Measurements from ENCODE around the gene SMAD2. TPM values are rescaled to one million over a fixed set of nuclear protein-coding genes. Genes with fewer than 3 reads are reported as not detected.

The SMAD2 gene
- total RNA-seq, 1 donor from 2014 or later: 28.5 TPM

DNA sequence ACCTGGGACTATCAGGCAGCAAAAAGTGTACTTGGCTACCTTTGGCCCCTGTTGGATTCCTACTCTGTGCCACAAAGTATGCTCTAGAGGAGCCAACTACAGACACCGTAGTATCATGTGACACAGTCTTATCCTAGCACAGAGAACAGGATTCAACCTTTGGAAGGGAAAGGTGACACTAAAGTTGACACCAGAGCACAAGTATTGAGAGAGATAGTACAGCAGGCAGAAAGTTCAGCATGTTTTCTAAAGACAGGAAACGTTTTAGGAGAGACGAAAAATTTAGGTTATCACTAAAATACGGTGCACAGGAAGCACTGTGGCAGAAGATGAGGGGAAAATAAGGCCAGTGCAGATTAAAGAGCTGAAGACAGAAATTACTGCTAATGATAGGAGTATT is 18.6 kb downstream of the SMAD2 start:
- H3K9me3 ChIP-seq: no peaks in the 10 kb centered on the region
- intact Hi-C loops (cut with DNase I): no loop called here
- H3K4me1 ChIP-seq: peaks cover 34% of the 10 kb centered on the region
- no peak overlapping the region for H3K27ac ChIP-seq
- H3K27me3 ChIP-seq: no peaks in the 10 kb centered on the region
- no peaks in the 10 kb centered on the region for H3K36me3 ChIP-seq
- TF ChIP-seq POLR2A (IDR thresholded peaks at IDR 0.05) (no peak), POLR2AphosphoS5 (IDR thresholded peaks at IDR 0.05; ENCODE audit: insufficient read depth in 1 of 2, low read depth in 1 of 2) (no peak)
- TF ChIP-seq, protein P1, sequence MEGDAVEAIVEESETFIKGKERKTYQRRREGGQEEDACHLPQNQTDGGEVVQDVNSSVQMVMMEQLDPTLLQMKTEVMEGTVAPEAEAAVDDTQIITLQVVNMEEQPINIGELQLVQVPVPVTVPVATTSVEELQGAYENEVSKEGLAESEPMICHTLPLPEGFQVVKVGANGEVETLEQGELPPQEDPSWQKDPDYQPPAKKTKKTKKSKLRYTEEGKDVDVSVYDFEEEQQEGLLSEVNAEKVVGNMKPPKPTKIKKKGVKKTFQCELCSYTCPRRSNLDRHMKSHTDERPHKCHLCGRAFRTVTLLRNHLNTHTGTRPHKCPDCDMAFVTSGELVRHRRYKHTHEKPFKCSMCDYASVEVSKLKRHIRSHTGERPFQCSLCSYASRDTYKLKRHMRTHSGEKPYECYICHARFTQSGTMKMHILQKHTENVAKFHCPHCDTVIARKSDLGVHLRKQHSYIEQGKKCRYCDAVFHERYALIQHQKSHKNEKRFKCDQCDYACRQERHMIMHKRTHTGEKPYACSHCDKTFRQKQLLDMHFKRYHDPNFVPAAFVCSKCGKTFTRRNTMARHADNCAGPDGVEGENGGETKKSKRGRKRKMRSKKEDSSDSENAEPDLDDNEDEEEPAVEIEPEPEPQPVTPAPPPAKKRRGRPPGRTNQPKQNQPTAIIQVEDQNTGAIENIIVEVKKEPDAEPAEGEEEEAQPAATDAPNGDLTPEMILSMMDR (IDR thresholded peaks at IDR 0.05): no peak
- H3K4me3 ChIP-seq: no peak overlapping the region
- DNase-seq (ENCODE audit: extremely low spot score in 2 of 2): no peak

DNA sequence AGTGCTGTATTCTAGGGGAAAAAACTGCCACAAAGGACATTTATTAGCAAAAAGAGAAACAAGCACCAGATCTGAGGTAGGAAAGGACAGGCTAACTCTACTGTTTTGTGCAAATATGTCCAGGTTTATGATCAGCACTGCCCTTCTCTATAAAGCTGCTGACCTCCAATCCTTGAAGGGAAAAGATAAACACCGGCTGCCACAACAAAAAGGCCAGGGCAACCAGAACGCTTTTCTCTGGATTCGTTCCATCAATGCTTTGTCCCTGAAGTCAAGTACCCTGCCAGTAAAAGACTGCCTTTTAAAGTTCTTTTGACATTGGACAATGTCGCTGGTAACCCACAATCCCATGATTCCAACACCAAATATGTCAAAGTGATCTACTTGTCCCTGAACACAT is 21.0 kb downstream of the SMAD2 start:
- no peak for DNase-seq (ENCODE audit: extremely low spot score in 2 of 2)
- Histone ChIP-seq H3K36me3 (no peaks in the 10 kb centered on the region), H3K9me3 (no peaks in the 10 kb centered on the region), H3K27ac (no peak overlapping the region), H3K27me3 (no peaks in the 10 kb centered on the region), H3K4me1 (peaks cover 19% of the 10 kb centered on the region), H3K4me3 (no peak overlapping the region)
- intact Hi-C loops (cut with DNase I): no loop called here
- no peak for TF ChIP-seq POLR2A (IDR thresholded peaks at IDR 0.05)
- no peak for TF ChIP-seq POLR2AphosphoS5 (IDR thresholded peaks at IDR 0.05; ENCODE audit: insufficient read depth in 1 of 2, low read depth in 1 of 2)
- TF ChIP-seq, protein P1 (IDR thresholded peaks at IDR 0.05): no peak

DNA sequence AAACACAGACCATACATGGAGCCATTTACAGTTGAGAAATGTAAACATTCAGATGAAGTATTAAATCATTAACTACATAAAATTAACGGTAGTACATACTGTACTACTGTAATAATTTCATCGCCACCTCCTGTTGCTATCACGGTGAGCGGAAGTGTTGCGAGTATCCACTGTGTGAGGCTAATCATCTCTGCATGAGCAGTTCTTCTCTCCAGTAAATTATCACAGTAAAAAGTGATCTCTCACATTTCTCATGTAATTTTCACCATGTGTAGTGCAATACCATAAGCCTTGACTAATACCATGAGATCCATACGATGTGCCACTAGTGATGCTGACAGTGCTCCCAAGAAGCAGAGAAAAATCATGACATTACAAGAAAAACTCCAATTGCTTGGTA is 21.9 kb downstream of the SMAD2 start:
- Histone ChIP-seq H3K27me3 (no peaks in the 10 kb centered on the region), H3K4me3 (no peak overlapping the region), H3K27ac (no peak overlapping the region), H3K9me3 (no peaks in the 10 kb centered on the region), H3K4me1 (peaks cover 19% of the 10 kb centered on the region), H3K36me3 (no peaks in the 10 kb centered on the region)
- intact Hi-C loops (cut with DNase I): no loop called here
- DNase-seq (ENCODE audit: extremely low spot score in 2 of 2): no peak
- TF ChIP-seq POLR2A (IDR thresholded peaks at IDR 0.05): no peak
- TF ChIP-seq, protein P1 (IDR thresholded peaks at IDR 0.05): no peak
- TF ChIP-seq POLR2AphosphoS5 (IDR thresholded peaks at IDR 0.05; ENCODE audit: insufficient read depth in 1 of 2, low read depth in 1 of 2): no peak

DNA sequence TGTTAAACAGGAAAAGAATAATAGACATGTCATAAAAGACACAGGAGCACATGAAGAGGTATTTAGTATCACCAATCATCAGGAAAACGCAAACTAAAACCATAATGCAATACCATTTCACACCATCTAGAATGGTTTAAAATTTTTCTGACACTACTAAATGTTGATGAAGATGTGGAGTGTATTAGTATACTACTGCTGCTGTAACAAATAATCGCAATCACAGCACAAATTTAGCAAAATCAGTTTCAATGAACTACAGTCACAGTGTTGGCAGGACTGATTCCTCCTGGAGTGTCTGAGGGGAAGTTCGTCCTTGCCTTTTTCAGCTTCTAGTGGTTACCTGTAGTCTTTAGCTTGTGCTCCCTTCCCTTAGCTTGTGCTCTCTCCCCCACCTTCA is 24.1 kb downstream of the SMAD2 start:
- Histone ChIP-seq H3K4me3 (no peak overlapping the region), H3K9me3 (peaks cover 3% of the 10 kb centered on the region), H3K27me3 (no peaks in the 10 kb centered on the region)

DNA sequence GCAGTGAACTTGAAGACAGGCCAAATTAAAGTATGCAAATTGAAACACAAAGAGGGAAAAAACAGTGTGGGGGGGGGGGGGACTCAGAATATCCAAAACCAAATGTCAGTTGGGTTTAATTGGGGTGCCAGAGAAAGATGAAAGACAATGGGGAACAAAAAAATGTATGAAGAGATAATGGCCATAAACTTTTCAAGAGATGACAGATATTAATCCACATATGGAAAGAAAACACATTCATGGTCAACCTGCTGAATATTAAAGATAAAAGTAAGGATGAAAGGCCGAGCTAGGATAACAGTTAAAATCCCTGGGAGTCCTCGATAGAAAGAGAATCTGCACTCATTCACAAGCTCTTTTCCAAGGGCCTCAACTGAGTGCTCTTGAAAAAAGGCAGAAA is 26.6 kb downstream of the SMAD2 start:
- Histone ChIP-seq H3K36me3 (no peaks in the 10 kb centered on the region), H3K9me3 (peaks cover 3% of the 10 kb centered on the region), H3K4me3 (no peak overlapping the region), H3K27me3 (no peaks in the 10 kb centered on the region), H3K4me1 (peaks cover 7% of the 10 kb centered on the region), H3K27ac (no peak overlapping the region)
- TF ChIP-seq, protein P1 (IDR thresholded peaks at IDR 0.05): no peak
- TF ChIP-seq POLR2AphosphoS5 (IDR thresholded peaks at IDR 0.05; ENCODE audit: insufficient read depth in 1 of 2, low read depth in 1 of 2): no peak
- no peak for TF ChIP-seq POLR2A (IDR thresholded peaks at IDR 0.05)
- no peak for DNase-seq (ENCODE audit: extremely low spot score in 2 of 2)
- intact Hi-C loops (cut with DNase I): no loop called here

More for the DNA sequence above, 24.1 kb downstream of the SMAD2 start:
- Histone ChIP-seq H3K36me3 (no peaks in the 10 kb centered on the region), H3K27ac (no peak overlapping the region), H3K4me1 (peaks cover 5% of the 10 kb centered on the region)
- intact Hi-C loops (cut with DNase I): no loop called here
- TF ChIP-seq POLR2A (IDR thresholded peaks at IDR 0.05): no peak
- TF ChIP-seq, protein P1 (IDR thresholded peaks at IDR 0.05): no peak
- no peak for TF ChIP-seq POLR2AphosphoS5 (IDR thresholded peaks at IDR 0.05; ENCODE audit: insufficient read depth in 1 of 2, low read depth in 1 of 2)
- no peak for DNase-seq (ENCODE audit: extremely low spot score in 2 of 2)
